ENCODE measurements around the gene TMEM131. TPM values are rescaled to one million over a fixed set of nuclear protein-coding genes. Genes with fewer than 3 reads are reported as not detected.

TMEM131 gene
- total and polyA plus RNA-seq, 2 of the 8 experiments (the other 6 are each of a cell fraction or from before 2014, with no cell fraction given), result 9.7 to 22.9 TPM

- FAIRE-seq (no peak), DNase-seq (ENCODE audit: low read depth in 1 of 2, low spot score in 2 of 2) (peak in 1 of 2 experiments; percentile 31)
- H3K14ac ChIP-seq (ENCODE audit: insufficient read length), result no peak overlapping the region
- no peaks in the 10 kb centered on the region for H3K23me2 ChIP-seq (ENCODE audit: low read depth, low read length)
- H3K18ac ChIP-seq (ENCODE audit: extremely low read depth, low read length), result no peak overlapping the region
- no peaks in the 10 kb centered on the region for H4K20me1 ChIP-seq (replicated peaks in 1 of 2; ENCODE audit: control insufficient read depth in 1 of 2, insufficient read depth in 2 of 2, low read length in 2 of 2)
- no peak overlapping the region for H3K23ac ChIP-seq (ENCODE audit: insufficient read length)
- H3K56ac ChIP-seq (replicated peaks; ENCODE audit: insufficient read length, low read depth, low read length), result no peak overlapping the region
- H3K79me2 ChIP-seq (ENCODE audit: control insufficient read depth in 1 of 2, insufficient read depth in 2 of 2, low read length in 2 of 2), result no peaks in the 10 kb centered on the region
- H3K4ac ChIP-seq (replicated peaks; ENCODE audit: insufficient read length, low read depth, low read length), result no peak overlapping the region
- H2BK5ac ChIP-seq (ENCODE audit: low read depth, low read length), result no peak overlapping the region
- H2BK15ac ChIP-seq (ENCODE audit: low read length), result no peak overlapping the region
- no peak overlapping the region for H3K27ac ChIP-seq (ENCODE audit: low read depth, low read length)
- no peak overlapping the region for H2BK20ac ChIP-seq (ENCODE audit: low read length)
- H4K5ac ChIP-seq (ENCODE audit: insufficient read length, low read depth, low read length), result no peak overlapping the region
- H3K79me1 ChIP-seq (ENCODE audit: low read depth, low read length), result no peaks in the 10 kb centered on the region
- no peak overlapping the region for H2AFZ ChIP-seq (ENCODE audit: low read length)
- H3K9me3 ChIP-seq (ENCODE audit: insufficient read depth in 2 of 2, low read depth in 1 of 2, low read length in 1 of 2), result no peaks in the 10 kb centered on the region
- H3K27me3 ChIP-seq (replicated peaks in 1 of 4; ENCODE audit: control insufficient read depth in 3 of 4, extremely low read depth in 1 of 4, insufficient read depth in 3 of 4, low read length in 3 of 4), result no peaks in the 10 kb centered on the region
- peaks cover 0 to 3% (median 0%) of the 10 kb centered on the region in 4 experiments; a peak in 5 of 8 replicates for H3K36me3 ChIP-seq (ENCODE audit: control insufficient read depth in 2 of 4, insufficient read depth in 4 of 4, low read length in 3 of 4)
- no peak overlapping the region for H2AK5ac ChIP-seq (ENCODE audit: low read depth, low read length)
- no peak overlapping the region for H3K4me3 ChIP-seq (ENCODE audit: extremely low read depth in 1 of 4, insufficient read depth in 2 of 4, low read depth in 3 of 4, low read length in 4 of 4)
- no peak overlapping the region for H2BK120ac ChIP-seq (replicated peaks; ENCODE audit: low read depth, low read length)
- H3K4me2 ChIP-seq (ENCODE audit: insufficient read depth in 1 of 2, low read depth in 2 of 2, low read length in 2 of 2), result peak overlapping the region; percentile 21 to 34; a peak in 1 of 4 replicates
- 25% methylated on average over 4 of the region's 4 CpGs; no CpG with 5 or more reads in 1 of the 2 experiments for WGBS, 2 experiments (ENCODE audit: extremely low coverage in 1 of 2, insufficient coverage in 1 of 2, insufficient read length in 1 of 2, insufficient replicate concordance in 2 of 2, low coverage in 1 of 2, low lambda C conversion rate in 2 of 2, missing lambda C conversion rate in 1 of 2)
- H4K8ac ChIP-seq (ENCODE audit: extremely low read depth, insufficient read depth, low read length), result no peak overlapping the region
- TF ChIP-seq NANOG (IDR thresholded peaks at IDR 0.05; ENCODE audit: insufficient read depth, low read depth, low read length, poor library complexity, severe bottlenecking) (peak; percentile 82), CEBPB (IDR thresholded peaks at IDR 0.05; ENCODE audit: low read depth, low read length) (no peak), SRF (IDR thresholded peaks at IDR 0.05; ENCODE audit: low read depth, low read length) (no peak), ATF3 (IDR thresholded peaks at IDR 0.05; ENCODE audit: insufficient read depth, low read depth, low read length) (no peak), EP300 (IDR thresholded peaks at IDR 0.05; ENCODE audit: borderline replicate concordance in 1 of 2, low read depth in 2 of 2, low read length in 2 of 2) (no peak), KDM4A (IDR thresholded peaks at IDR 0.05; ENCODE audit: low read depth, low read length, severe bottlenecking) (no peak), SIX5 (IDR thresholded peaks at IDR 0.05; ENCODE audit: low read depth, low read length) (no peak), SP1 (IDR thresholded peaks at IDR 0.05; ENCODE audit: low read depth, low read length) (0 out of 2 replicates have a peak, but pooled peaks have one; percentile 5), POU5F1 (IDR thresholded peaks at IDR 0.05; ENCODE audit: low read depth, low read length) (peak; percentile 57; the same call in 1 of the 2 replicates), SIRT6 (IDR thresholded peaks at IDR 0.05; ENCODE audit: low read length) (no peak)
- POLR2A ChIA-PET (ENCODE audit: partially characterized antibody), result no interaction called here
- no peak overlapping the region for H3K9ac ChIP-seq (replicated peaks in 1 of 4; ENCODE audit: extremely low read depth in 1 of 4, low read depth in 3 of 4, low read length in 3 of 4)
- H4K91ac ChIP-seq (replicated peaks; ENCODE audit: insufficient read length, low read length), result no peak overlapping the region
- peaks cover 0 to 13% (median 0%) of the 10 kb centered on the region in 4 experiments; a peak in 2 of 7 replicates for H3K4me1 ChIP-seq (replicated peaks in 1 of 4; ENCODE audit: control insufficient read depth in 3 of 4, insufficient read depth in 4 of 4, low read length in 3 of 4)
- CTCF ChIA-PET (ENCODE audit: partially characterized antibody), result interaction anchor here (0.7 to 1.1 kb wide), 3 partner anchors 31 to 484 kb away, joined by 3 read pairs; no protein-coding TSS in a partner anchor
- no peak overlapping the region for H2BK12ac ChIP-seq (ENCODE audit: low read depth, low read length)
Observed at GRCh38 chr2:97770445-97770844, 225.3 kb downstream of the TMEM131 start.

All from H1 (cell line).